GM19455 (cell line): ENCODE data around the gene HOXA13.

Experiments used
- ATAC-seq: cut with Tn5 transposase; IDR thresholded peaks from one replicate; pipeline ENCODE4 v1.9.1; 2021; ENCODE audit not compliant: unreplicated experiment

The HOXA13 gene

DNA sequence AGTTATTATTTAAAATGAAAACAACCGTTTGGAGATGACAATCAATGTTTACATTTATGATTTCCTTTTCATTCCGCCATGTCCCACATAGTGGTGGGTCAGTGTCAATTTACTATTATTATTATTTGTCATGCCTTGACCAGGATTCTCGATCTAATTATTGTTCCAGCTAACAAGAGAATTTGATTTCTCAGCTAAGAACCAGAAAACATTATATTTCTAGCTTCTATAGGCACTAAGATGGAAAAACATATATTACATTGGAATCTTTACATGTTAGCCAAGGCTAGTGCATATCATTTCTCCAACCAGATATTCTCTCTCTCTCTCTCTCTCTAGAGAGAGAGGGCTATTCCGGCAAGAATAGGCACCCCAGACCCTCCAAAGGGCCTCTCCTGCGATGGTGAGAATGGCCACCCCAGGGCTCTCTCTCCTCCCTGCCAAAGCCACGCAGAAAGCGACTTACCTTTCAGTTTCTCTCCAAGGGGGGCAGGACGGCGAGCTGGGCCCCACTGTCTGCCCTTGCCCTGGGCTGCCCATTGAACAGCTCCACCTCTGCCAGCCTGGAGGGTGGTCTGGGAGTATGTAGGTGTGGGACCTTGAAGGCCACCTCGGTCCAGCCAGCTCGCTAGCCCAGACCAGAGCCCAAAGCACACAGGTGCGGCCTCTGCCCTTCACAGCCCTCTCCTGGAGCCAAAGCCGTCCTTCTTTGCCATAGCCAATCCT lies 49.9 kb downstream of the HOXA13 start:
- ATAC-seq, result no peak

DNA sequence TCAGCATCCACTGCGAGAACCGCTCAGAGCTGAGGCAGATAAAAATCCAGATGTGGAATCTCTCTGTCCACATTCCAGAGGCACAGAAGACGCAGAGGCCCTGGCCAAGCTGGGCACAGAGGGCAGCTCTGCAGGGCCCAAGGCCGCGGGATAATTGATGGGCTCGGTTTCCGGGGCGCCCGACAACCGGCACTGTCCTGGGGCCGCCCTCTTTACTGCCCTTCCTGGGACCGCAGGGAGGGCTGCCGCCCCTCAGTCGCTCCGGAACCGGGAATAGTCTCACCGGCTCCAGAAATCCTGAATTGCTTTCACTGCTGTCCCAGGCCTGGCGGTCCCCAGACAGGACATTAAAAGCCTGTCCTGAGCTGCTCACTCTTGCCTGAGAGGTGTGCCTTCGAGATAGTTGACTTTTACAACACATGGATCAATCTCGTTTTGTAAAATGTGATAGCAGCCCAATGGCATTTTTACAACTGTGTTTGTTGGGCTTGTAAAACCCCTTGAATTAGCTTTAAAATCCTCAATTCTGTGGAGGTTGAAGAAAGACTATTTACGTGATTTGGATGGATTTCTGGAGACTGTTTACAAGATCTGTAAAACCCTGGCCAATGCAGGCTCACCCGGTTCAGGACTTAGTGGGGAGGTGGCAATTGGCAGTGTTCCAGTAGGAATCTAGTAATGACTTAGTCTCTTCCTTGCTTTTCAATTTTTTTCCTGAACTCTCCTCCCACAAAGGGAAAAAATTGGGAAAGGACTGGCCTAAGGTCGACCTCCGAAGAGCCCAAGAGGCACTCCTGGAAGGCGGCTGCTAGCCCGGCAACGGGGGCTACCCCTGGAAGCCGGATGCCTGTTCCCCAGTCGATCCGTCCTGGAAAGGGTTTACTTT lies 50.9 kb downstream of the HOXA13 start:
- ATAC-seq, result no peak

DNA sequence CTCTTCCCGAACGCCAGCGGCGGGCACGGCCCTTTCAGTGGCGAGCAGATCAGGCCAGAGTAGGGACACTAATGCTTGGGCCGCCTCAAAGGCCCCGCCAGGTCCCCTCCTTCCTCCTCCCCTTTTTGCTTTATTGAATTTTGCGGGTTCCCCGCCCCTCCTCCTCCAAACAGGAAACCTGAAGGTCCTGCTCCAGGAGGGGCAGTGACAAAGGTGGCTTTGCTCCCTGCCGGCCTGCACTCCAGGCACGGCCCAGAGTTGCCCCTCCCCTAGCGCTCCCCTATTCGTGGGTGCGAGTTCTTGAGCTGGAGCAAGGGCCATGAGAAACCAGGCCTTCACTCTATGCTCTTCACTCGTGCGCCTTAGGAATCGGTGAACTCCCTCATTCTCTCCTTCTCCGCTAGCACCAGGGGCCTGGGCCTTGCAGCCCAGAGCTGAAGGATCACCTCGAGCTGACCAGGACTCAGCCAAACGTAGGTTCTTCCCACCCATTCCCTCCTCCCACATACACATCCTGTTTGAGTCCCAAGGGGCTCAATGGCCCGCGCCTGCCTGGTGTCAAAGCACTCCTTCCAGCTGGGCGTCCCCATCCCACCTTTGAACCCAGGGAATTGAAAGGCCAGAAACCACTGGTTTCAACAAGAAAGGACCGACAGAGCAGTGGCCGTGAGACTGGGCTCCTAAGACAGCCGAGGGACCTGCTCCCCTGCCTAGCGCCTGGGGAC lies 51.7 kb downstream of the HOXA13 start:
- ATAC-seq, result no peak

DNA sequence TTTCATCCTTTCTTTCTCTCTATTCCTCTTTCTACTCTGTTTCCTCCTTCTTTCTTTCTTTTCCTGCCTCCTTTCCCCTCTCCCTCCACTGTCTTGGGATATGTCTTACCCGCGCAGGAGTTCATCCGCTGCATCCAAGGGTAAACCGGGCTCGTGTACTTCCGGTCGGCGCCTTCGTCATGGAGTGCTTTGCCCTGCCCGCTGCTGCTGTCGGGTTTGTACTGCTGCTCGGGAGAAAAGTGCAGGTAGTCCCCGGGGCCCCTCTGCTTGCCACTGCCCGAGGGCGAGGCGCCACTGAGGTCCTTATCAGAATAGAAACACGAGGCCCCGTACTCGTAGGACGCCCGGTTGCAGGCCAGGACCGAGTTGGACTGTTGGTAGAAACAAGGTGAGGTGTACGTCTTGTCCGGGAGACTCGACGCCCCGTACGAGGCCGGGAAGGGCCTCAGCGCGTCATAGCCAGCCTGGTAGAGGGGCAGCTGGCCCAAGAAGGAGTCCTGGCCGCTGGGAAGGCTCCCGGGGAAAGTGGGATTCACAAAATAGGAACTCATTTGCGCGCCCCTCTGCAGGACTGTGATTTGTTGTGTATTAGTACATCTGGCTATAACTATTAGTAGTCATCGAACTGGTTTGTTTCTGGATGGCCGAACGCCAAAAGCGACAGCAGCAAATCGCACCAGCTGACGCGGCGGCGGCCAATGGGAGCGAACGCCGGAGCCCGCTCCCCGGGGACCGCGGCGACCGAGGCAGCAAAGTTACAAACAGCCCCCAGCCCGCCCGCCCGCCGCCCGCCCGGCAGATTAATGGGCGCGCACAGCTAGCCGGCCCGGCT lies 52.5 kb downstream of the HOXA13 start, which contains the start of gene HOXA6:
HOXA6 (minus strand) TSS at position 576 of the 832 bp plus-strand sequence; CDS start at position 551, 25 bp downstream.
- ATAC-seq, result no peak

DNA sequence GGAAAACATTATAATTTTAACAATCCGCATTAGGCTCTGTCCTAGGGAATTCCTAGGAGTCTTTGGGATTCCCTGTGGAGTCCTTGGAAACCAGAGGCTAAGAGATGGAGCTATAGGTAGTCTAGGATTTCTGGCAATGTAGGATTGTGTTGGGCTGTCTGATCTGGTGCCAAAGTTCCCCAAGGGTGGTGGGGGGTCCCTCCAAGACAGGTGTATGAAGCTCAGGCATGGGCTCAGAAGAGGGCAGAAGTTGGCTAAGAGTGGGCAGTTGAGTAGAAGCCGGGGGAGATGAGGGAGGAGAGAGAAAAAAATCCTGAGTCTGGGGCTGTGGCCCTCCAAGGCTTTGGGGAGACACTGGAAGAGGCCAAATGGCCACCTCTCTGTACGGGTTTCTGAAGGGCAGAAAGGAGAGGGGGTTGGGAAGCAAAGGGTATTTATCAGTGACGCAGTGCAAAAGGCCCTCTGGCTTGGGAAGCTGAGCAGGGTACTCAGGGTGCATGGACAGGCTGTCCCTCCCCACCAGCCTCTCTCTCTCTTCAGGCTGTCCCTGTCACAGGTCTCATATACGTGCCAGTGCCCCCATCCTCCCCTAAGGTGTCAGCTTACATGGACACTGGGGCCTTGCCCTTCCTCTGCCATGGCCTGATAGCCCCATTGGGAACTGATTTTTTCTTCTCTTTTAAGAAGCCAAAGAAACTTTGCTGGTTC lies 53.2 kb downstream of the HOXA13 start:
- ATAC-seq, result no peak

DNA sequence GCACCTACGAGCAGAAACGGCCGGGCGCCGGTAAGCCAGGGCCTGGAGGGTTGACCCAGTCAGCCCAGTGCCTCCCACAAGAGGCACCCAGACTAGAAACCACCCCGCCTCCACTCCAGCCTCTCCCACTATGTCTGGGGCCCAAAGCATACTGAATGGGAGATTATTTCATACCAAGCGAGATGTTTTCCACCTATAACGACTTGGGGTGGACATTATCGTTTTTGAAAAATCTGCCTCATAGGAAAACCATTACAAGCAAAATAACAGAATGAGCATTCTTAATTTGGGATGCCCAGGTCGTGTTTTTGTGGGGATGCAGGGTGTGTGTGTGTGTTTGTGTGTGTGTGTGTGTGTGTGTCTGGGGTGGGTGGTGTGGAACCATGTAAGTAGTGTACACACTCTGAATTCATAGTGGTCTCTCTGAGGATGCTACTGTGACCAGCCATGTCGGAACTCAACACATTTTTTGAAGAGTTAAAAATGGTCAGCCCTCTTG lies 53.9 kb downstream of the HOXA13 start:
- no peak for ATAC-seq

DNA sequence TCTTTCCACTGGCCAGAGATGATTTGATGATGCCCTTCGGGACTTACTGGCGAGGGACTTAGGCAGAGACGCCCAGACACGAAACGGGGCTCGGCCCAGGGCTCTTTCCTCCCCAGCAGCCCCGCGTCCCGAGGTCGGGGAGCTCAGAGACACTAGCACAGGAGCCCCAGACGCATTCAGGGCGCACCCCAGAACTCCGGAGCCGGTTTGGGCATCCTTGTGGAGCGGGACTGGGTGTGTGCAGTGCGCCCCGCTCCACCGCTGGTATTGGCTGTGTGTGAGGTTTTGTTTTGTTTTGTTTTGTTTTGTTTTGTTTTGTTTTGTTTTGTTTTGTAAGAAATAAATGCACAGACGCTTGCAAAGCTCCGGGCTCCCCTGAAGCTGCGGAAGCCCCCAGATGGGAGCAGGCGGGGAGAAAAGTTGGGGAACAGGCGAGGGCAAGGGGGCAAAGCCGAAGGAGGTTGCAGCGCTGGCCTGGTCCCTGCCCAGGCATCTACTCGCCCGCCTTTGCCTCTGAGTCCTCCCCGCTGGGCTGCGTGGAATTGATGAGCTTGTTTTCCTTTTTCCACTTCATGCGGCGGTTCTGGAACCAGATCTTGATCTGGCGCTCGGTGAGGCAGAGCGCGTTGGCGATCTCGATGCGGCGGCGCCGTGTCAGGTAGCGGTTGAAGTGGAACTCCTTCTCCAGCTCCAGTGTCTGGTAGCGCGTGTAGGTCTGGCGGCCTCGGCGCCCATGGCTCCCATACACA lies 54.6 kb downstream of the HOXA13 start:
- ATAC-seq, result no peak

DNA sequence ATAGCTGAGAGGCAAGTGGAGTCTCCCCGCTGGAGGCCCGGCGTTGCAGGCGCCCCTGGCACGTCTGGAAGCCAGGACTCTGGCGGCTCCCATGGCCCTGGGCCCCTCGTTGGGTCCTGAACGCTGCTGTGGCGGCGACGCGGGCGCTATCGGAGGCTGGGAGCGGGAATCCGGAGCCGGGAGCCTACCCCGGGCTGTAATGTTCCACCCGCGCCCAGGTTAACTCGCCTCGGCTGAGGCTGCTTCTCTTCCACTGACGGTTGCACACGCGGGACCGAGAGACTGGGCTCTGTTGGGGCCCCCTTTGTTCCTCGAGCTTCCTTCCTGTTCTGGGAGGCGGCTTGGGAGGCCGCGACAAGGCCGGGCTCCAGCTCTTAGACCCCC lies 55.1 kb downstream of the HOXA13 start:
- no peak for ATAC-seq
